Amniotic stem cell (primary cell): ENCODE measurements around the gene IL17D.

Source experiments
- DNase-seq: peaks from one replicate; lab custom pipeline; 2025; lab: John Stamatoyannopoulos, UW

IL17D gene

GRCh38 chr13:20691616-20692015 lies 11.9 kb upstream of the IL17D start:
- no peak for DNase-seq

- DNase-seq: no peak
Measured at GRCh38 chr13:20696073-20696472, 7.4 kb upstream of the IL17D start.

GRCh38 chr13:20699715-20700114 lies 3.8 kb upstream of the IL17D start:
- no peak for DNase-seq

GRCh38 chr13:20700288-20700687 lies 3.2 kb upstream of the IL17D start:
- DNase-seq: no peak

GRCh38 chr13:20701461-20701860 lies 2.0 kb upstream of the IL17D start:
- no peak for DNase-seq

- no peak for DNase-seq
Measured at GRCh38 chr13:20702530-20702914, 977 bp upstream of the IL17D start.

- DNase-seq: peak; percentile 40
Measured at GRCh38 chr13:20703780-20704458, 420 bp downstream of the IL17D start.

- DNase-seq: no peak
Measured at GRCh38 chr13:20704459-20705069, 1.1 kb downstream of the IL17D start.

- no peak for DNase-seq
Measured at GRCh38 chr13:20706661-20707060, 3.2 kb downstream of the IL17D start.

- DNase-seq: no peak
Measured at GRCh38 chr13:20708216-20708615, 4.7 kb downstream of the IL17D start.

GRCh38 chr13:20709369-20709768 lies 5.9 kb downstream of the IL17D start:
- no peak for DNase-seq

GRCh38 chr13:20709782-20710181 lies 6.3 kb downstream of the IL17D start:
- no peak for DNase-seq

GRCh38 chr13:20711301-20712044 lies 8.0 kb downstream of the IL17D start:
- no peak for DNase-seq

- no peak for DNase-seq
Measured at GRCh38 chr13:20713014-20713376, 9.5 kb downstream of the IL17D start.

GRCh38 chr13:20713751-20714150 lies 10.3 kb downstream of the IL17D start:
- DNase-seq: no peak

- DNase-seq: no peak
Measured at GRCh38 chr13:20714161-20714560, 10.7 kb downstream of the IL17D start.

GRCh38 chr13:20714563-20715329 lies 11.2 kb downstream of the IL17D start:
- no peak for DNase-seq

GRCh38 chr13:20715330-20715712 lies 11.8 kb downstream of the IL17D start:
- DNase-seq: no peak

- no peak for DNase-seq
Measured at GRCh38 chr13:20716951-20717350, 13.5 kb downstream of the IL17D start.

- DNase-seq: no peak
Measured at GRCh38 chr13:20717581-20718542, 14.4 kb downstream of the IL17D start.

GRCh38 chr13:20718958-20719566 lies 15.6 kb downstream of the IL17D start:
- no peak for DNase-seq
